HG02938 (cell line): ENCODE measurements around the gene LY86.

Experiments used
- ATAC-seq: cut with Tn5 transposase; IDR thresholded peaks from one replicate; pipeline ENCODE4 v1.9.1; 2021; ENCODE audit warnings: mild to moderate bottlenecking, moderate library complexity; ENCODE audit not compliant: unreplicated experiment

LY86 gene

DNA sequence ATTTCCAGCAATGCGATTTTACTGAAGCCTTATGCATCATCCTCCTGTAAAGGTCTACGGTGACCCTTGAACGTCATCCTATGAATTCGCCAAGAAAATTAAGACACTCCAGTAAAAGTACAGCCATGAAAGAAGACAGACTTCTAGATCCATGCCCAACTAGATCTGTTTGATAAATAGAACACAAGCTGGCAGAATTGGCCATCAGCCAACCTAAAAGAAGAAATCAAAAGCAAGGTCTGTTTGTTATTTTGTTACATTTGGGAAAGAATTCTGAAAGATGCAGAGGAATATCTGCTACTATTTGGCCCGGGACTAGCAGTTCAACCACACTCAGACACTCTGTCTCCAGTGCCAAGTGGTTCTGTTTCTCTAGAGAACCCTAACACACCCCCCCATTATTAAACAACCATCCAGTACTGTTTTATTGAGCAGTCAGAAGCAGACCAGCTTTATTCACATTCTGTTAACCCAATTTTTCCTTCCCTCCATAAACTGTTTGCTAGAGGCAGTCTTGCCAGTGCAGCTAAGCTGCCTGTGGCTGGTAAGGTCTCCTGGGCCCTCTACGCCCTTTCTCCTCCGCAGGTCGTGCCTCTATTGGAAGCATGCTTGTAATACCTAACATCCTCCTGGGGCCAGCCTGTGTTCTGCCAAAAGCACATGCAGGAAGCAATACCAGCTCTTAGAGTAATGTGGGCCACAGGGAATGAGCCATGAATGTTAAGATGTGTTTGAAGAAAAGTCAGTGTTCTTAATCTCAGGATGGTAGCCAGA lies 30.7 kb downstream of the LY86 start:
- ATAC-seq = no peak

DNA sequence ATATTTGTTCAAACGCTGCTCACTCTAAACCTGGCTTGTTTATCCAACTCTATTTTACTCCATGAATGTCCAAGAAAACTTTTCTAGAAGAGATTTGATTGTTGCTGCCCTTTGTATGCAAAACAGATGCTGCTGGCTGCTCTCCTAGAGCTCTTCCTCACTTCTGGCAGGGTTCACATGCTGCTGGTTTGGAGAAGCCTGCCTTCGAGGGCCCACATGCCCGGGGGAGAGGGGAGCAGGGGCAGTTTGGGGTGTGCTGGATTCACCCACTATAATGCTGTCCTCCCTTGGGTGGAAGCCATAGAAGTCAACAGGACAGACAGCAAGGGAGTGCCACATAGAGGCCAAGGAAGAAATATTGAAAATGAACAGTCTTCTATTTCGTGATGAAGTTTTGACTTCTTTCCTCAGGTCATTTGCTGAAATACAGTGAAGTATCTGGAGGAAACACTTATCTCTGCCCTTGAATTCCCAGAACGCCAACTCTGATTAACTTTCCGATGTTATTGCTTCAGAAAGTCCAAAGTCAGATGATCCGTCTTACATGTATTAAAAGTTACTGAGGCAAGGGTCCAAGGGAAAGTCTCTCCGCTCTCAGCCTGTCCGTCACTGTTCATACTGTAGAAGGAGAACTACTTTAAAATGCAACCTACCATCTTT lies 32.4 kb downstream of the LY86 start:
- ATAC-seq = no peak

DNA sequence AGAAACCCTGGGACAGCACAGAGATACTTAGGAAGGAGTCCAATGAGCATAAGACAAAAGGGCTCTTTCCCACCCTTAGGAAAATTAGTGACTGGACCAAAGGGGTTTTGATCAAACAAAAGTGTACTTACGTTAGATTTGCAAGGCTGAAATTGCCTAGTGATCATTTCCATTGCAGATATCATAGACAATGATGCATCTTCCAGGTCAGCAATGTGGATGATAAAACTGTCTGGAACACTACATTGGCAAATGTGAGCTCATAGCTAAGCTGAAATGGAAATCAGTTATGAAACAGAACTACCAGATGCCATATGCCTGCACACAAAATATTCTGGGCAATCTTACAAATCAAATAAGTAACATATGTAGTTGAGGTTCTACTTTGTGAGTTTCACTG lies 34.0 kb downstream of the LY86 start:
- ATAC-seq = no peak

DNA sequence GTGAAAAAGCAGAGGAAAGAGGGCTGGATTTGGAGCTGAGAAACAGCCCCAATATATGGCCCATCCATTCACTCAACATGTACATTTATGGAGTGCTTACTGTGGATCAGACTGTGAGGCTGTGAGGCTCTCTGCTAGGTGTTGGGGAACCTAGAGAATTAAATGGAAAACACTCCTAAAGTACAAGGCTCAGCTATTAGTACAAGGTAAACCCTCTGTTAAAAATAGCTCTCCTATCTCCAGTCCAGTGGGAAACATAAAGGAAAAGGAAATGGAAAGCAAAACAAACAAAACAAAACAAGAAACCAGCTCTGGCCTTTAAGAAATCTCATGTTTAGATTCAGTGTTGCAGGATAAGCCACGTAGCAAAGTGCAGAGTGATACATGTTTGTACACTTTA lies 35.0 kb downstream of the LY86 start:
- no peak for ATAC-seq

DNA sequence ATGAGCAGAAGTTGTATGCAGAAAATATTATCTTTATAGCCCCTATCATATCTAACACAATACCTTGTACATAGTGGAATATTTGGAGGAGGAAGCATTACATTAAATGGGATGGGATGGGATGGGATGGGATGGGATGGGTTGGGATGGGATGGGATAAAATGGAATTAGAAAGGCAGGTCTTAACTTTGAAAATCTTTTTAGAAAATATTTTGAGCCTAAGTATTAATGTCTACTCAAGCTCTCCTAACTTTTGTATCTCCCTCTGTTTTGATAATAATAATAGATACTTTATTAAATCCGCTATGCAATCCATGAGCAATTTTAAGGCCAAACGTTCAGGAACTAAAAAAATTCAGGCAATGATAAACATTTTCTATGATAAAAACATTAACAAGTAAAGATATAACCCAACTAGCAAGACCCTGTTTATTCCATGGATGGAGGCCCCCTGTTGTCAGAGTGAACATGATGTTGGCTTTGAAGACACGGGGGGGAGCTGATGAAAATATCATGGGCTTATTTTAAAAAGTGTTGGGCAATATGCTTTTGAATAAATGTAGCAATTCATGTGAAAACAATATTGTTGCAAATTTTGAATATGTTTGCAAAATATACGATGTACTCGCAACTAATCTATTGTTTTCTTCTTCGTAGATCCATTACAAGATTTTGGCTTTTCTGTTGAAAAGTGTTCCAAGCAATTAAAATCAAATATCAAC lies 35.9 kb downstream of the LY86 start:
- ATAC-seq = no peak

DNA sequence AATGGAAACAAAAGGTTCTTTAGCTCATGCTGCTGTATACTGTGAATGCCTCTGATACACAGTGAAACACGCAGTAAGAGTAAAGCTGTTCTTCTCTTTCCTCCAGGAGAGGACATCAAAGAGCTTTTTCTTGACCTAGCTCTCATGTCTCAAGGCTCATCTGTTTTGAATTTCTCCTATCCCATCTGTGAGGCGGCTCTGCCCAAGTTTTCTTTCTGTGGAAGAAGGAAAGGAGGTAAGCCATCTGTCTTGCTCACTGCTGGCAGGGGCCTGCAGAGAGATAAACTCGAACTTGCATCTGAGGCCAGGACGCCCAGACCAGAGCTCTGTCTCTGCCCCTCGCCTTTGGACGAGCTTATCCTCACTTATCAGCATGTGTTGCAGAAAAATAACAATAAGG lies 37.7 kb downstream of the LY86 start:
- ATAC-seq = no peak

DNA sequence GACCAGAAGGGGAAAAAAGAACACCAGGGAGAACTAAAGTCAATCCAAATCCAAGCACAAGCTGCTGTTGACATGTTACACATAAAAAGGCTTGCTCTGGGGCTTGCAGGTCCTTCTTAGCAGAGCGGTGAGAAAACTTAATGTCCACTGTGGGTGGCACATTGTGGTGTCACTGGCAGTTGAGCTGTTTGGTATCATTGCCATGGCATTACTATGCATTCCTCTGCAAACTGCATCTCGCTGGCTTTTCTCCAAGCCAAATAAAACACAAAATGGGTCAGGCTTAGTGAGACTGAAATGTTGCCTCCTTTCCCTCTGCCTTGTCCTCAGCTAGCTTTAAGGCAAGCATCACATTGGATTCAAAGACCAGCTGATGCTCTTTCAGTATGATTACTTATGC lies 40.9 kb downstream of the LY86 start:
- ATAC-seq = no peak

DNA sequence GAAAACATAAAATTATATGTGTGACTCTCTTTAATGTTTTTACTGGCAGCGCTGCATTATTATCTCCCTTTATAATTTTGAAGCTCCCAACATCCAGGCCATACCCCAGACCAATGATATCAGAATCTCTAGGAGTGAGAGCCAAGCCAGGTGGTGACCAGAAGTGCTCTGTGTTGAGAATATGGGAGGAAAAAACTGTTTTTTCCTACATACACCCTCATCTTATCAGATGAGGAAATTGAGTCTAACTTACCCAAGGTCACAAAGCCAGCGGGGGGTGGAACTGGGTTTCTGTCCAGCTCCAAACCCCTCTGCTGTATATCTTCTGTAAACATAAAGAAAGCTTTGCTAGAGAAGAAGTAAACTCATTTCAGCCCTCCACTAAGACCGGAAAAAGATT lies 42.5 kb downstream of the LY86 start:
- no peak for ATAC-seq

DNA sequence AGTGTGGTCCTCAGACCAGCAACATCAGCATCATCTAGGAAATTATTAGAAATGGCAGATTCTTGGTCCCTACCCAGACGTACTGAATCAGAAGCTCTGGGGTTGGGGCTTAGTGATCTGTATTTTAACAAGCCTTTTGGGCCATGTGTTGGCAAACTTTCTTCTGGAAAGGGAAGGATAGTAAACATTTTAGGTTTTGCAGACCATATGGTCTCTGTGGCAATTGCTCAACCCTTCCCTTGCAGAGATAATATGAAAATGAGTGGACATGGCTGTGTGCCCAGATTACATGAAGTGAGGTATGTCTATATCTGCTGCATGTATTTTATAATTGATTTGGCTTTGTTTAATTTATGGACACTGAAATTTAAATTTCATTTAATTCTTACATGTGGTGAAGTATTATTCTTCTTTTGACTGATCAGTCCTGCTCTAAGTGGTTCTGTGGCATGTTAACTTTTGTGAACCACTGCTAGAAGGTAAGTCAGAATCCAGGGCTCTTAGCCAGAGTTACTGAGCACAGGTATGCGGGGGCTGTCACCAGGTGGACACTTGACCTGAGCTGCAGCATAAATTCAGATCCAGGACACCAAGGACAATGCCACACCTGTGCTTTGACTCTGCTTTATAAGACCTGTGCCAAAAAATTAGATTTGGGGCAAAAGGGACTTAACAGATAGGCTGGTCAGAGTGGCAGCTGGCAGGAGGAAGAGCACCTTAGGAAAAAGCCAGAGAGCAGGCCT lies 43.2 kb downstream of the LY86 start:
- ATAC-seq = no peak

DNA sequence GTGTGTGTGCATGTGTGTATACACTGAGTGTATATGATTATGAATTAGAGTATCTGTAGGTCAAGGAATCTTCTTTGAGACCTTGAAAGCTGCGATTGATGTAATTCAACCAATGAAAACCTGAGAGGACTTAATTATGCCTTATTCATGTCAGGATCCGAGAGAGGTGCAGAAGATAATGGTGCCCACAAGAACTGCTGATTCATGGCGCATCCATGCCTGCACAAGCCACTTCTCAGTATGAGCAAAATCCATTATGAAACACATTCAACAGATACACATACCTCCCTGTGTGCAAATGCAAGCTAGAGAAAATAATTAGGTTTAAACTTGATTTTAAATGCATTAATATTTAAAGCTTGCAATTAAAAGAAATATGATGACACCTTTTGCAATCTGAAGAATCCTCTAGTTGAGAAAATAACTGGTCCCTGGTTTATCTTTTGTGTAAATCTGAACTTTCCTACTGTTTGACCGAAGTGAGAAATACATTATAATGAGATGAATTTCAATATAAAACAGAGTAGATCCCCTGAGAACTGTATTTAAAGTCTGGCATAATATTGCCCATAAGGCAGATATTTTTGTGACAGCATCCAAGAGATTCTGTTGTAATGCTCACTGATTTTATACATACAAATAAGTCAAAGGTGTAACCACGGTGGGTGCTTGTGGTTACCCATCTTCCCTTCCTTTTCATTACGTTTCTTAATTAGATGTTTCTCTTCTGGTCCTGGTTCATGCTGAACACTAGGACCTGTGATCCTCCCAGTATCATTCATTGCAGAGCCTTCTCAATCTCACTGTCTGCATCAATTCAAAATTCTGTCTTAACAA lies 45.6 kb downstream of the LY86 start:
- no peak for ATAC-seq

DNA sequence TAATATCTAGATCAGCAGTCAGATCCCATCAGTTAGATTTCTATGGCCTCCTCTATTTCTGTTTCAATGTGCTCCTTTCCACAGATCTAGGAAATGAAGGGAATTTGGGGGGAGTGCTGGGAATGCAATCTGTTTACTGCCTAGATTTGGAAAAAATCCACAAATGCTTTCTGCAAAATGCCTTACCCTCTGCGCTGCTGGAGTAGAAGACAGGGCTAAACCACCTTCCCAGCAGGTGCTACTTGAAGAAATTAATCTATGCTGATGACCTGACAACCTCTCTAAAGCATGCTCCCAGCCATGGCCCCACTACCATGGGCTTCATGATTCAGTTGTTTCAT lies 46.2 kb downstream of the LY86 start:
- ATAC-seq = no peak

DNA sequence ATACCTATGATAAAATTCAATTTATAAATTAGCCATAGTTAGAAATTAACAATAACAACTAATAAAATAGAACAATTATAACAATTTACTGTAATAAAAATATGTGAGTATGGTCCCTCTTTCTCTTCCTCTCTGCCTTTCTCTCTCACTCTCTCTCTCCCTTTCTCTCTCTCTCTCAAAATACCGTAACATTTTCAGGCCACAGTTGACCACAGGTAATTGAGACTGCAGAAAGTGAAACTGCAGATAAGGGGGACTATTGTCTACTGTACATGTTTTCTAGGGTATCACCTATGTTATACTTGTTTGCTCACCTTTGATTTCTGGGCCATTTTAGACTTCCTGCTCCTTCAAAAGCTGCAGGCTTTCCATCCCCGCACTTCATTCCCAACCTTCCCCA lies 46.8 kb downstream of the LY86 start:
- ATAC-seq = peak; percentile 56

DNA sequence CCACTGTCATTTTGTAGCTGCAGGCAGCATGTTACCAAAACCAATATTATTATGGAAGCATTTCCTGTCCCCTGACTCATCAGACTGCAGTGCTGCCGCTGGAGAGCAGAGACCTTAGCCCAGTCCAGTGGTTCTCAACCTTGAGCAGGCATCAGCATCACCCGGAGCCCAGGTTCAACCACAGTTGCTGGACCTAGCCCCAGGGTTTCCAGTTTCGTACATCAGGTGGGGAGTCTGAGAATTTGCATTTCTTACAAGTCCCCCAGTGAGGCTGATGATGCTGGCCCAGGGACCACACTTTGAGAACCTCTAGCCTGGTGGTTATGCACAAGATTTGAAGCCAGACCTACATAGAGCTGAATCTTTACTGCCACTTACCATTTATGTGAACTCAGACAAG lies 47.3 kb downstream of the LY86 start:
- peak; percentile 53 for ATAC-seq

DNA sequence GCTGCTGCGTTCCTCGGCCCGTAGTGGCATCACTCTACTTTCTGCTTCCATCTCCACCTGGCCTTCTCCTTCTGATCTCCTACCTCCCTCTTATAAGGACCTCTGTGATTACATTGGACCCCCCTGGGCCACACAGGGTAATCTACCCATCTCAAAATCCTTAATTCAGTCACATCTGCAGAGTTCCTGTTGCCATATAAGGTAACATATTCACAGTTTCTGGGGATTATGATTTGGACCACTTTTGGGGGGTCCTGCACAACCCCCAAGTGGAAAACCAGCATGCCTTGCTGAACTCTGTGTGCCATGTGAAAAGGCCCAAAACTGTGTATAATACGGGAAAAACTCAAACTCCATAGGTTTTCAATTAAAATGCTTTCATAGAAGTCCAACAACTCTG lies 51.1 kb downstream of the LY86 start:
- ATAC-seq = no peak

DNA sequence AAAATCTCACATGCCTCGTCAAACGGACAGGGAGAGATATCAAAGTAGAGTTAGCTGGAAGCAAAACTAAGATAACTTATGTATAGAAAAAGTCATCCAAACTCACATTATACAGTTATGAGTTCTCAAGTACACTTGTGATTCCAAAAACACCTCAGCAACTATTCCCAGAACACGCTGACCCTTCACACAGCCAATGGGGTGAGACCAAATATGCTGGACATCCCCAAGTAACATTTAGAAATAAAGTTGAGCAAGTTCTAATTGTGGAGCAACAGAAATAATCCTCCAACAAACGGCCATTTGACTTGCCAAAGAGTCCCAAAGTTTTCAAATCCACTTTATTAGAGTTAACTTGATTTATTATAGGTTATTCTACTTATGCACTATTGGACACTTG lies 52.4 kb downstream of the LY86 start:
- ATAC-seq = no peak

DNA sequence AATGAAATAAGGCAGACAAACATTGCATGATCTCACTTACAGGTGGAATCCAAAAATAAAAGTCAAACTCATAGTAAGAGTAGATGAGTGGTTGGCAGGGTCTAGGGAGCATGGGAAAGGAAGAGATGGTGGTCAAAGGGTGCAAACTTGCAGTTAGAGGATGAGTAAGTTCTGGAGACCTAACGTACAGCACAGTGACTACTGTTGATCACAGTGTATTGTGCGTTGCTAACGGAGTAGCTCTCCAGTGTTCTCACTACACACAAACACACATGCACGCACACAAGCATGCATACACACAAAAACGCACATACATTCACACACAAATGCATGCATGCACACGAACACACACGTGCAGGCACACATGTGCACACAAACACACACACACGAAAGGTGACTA lies 54.9 kb downstream of the LY86 start:
- ATAC-seq = no peak

DNA sequence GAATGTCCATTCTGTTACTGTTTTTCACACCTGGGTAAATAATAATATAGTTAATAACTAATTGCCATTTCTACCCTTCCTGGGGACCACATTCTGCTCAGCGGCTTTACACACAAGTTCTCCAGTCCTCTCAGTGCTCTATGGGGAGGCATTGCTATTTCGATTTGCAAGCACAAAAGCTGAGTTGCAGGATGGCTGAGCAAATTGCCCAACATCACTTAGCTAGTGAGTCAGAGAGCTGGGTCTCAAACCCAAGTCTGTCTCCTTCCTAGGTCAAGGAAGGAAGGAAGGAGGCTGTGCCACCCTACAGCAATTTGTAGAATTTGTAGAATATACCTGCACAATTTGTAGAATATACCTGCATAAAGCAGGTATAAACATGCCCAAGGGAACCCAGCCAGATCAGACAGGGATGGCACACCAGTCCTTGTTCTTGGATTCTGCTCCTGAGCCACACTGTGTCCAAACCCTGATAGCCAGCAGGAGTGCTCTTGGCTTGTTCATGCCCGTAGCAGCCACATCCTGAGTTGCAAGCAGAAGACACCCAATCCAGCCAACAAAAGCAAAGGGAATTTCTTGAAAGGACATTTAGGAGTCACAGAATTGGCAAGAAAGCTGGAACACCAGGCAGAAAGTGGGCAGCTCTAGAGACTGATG lies 56.9 kb downstream of the LY86 start:
- no peak for ATAC-seq

DNA sequence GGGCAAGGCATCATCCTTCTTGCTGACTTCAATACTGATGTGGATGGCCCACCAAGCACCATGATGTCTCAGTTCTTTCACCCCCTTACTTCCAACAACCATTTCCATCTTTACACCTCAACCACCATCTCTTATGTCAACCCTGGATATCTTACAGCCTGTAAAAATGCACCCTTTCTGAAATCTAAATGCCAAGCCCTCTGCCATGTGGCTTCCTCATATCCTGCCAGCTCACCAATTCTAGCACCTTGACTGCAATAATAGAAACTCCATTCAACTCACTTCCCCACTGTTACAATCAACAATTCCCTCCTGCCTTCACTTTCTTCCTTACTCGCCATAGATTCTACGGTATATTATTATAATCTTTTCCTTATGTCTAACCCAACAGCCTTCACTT lies 57.9 kb downstream of the LY86 start:
- ATAC-seq = no peak

DNA sequence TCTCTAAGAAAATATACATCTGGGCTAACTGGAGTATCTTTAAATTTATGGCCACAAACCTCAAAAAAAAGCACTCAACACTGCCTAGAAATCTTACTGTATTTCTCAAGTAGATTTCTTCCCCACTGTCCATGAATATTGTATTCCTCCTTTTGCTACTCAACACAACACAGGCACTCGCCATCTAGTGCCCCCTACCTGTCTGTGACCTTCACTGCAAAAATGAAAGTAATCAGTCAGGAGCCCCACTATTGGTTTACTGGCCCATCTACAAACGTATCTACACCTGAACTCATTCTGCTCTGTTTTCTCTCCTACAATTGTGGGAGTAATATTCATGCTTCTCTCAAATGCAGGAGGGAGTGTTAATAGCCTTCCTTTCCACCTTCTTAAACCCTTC lies 58.3 kb downstream of the LY86 start:
- ATAC-seq = no peak

DNA sequence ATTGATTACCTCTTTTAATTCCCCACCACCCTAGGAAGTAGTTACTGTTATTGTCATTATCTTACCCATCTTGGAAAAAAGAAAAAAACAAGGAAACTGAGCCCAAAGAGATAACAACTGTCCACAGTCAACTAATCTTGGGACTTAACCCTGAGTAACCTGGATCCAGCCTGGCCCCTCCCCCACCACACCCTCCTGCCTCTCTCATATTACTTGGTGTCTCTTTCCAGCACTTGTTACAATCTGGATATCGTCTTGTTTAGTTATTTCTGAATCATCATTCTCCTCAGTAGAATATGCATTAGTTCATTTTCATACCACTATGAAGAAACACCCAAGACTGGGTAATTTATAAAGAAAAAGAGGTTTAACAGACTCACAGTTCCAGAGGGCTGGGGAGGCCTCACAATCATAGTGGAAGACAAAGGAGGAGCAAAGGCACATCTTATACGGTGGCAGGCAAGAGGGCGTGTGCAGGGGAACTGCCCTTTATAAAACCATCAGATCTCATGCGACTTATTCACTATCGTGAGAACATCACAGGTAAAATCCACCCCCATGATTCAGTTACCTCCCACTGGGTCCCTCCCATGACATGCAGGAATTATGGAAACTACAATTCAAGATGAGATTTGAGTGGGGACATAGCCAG lies 60.3 kb downstream of the LY86 start:
- ATAC-seq = no peak
